ENCODE data around the gene OLFML2B.

Gene OLFML2B

DNA sequence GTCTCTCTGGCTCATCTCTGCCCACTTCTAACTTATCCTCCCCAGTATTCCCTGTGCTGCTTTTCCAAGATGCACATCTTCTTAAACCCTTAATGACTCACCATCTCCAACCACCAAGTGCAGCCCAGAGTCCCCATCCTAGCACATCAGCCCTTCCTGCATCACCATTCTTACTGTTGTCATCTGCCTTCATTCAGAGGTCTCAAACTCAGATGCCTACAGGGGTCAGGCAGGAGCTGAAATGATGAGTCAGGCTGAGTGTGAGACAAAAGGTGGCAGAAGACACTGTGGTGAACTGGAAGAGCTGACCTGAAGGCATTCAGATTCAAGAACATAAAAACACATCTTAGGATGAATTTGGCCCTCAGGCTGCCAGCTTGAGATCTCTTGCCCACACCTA, 34.6 kb downstream of the OLFML2B start:
- DNase-seq: no peak
- no peaks in the 10 kb centered on the region for H3K36me3 ChIP-seq (ENCODE audit: control insufficient read depth in 1 of 2, insufficient read depth in 2 of 2, low read length in 2 of 2)
- H4K8ac ChIP-seq (ENCODE audit: low read depth, low read length): no peak overlapping the region
- no peak overlapping the region for H2BK5ac ChIP-seq (ENCODE audit: low read depth, low read length, poor library complexity)
- H3K4me2 ChIP-seq (ENCODE audit: low read length): no peak overlapping the region
- no peak overlapping the region for H3K27ac ChIP-seq (ENCODE audit: low read depth, low read length)
- H3K4ac ChIP-seq (ENCODE audit: low read depth, low read length): no peak overlapping the region
- no peaks in the 10 kb centered on the region for H3K4me1 ChIP-seq (ENCODE audit: control insufficient read depth in 1 of 2, insufficient read depth in 2 of 2, low read length in 2 of 2)
- peaks cover 3% of the 10 kb centered on the region for H3K9me3 ChIP-seq (ENCODE audit: insufficient read depth, low read depth, low read length)
- no peak overlapping the region for H2BK120ac ChIP-seq (ENCODE audit: insufficient read depth, low read length, poor library complexity)
- H3K18ac ChIP-seq (ENCODE audit: low read length): no peak overlapping the region
- H4K91ac ChIP-seq (ENCODE audit: low read depth, low read length): no peak overlapping the region
- no peak overlapping the region for H4K12ac ChIP-seq (ENCODE audit: low read depth, low read length)
- H2AFZ ChIP-seq (ENCODE audit: insufficient read depth, low read length, poor library complexity): no peak overlapping the region
- no peak overlapping the region for H3K9ac ChIP-seq (ENCODE audit: low read length)
- H2AK5ac ChIP-seq (ENCODE audit: low read length): no peak overlapping the region
- H3K27me3 ChIP-seq (ENCODE audit: insufficient read depth, low read length): no peaks in the 10 kb centered on the region
- no peaks in the 10 kb centered on the region for H3K79me1 ChIP-seq (ENCODE audit: low read length)
- H3K4me3 ChIP-seq (ENCODE audit: low read depth, low read length): no peak overlapping the region
- H3K23ac ChIP-seq (ENCODE audit: low read length): no peak overlapping the region
- no peak overlapping the region for H2BK12ac ChIP-seq (ENCODE audit: low read length)
- H3K79me2 ChIP-seq (ENCODE audit: control insufficient read depth, insufficient read depth, low read length, poor library complexity): no peaks in the 10 kb centered on the region
- H3K14ac ChIP-seq (ENCODE audit: low read length): no peak overlapping the region

DNA sequence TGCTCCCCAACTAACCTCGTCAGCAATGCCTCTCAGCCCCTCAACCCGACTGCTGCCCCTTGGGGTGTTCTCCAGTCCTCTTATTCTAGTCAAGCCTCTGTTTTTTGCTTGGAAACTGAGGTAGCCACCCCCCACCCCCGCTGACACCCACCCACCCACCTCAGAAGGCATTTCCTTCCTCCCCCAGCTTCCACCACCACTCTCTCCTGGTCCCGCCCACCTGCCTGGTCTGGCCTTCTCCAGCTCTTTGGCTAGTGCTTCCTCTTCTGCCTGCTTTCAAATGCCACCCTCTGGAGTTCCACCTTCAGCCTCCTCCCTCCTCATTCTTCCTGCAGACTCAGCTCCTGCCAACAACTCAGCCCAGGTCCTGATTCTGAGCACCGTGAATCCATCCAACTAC, 35.3 kb downstream of the OLFML2B start:
- H3K4ac ChIP-seq (ENCODE audit: low read depth, low read length): no peak overlapping the region
- no peak overlapping the region for H3K14ac ChIP-seq (ENCODE audit: low read length)
- no peak overlapping the region for H3K4me3 ChIP-seq (ENCODE audit: low read depth, low read length)
- H3K9ac ChIP-seq (ENCODE audit: low read length): no peak overlapping the region
- no peak overlapping the region for H3K23ac ChIP-seq (ENCODE audit: low read length)
- no peaks in the 10 kb centered on the region for H3K4me1 ChIP-seq (ENCODE audit: control insufficient read depth in 1 of 2, insufficient read depth in 2 of 2, low read length in 2 of 2)
- peaks cover 5% of the 10 kb centered on the region for H3K9me3 ChIP-seq (ENCODE audit: insufficient read depth, low read depth, low read length)
- H3K36me3 ChIP-seq (ENCODE audit: control insufficient read depth in 1 of 2, insufficient read depth in 2 of 2, low read length in 2 of 2): no peaks in the 10 kb centered on the region
- H2AK5ac ChIP-seq (ENCODE audit: low read length): no peak overlapping the region
- H3K79me1 ChIP-seq (ENCODE audit: low read length): no peaks in the 10 kb centered on the region
- no peaks in the 10 kb centered on the region for H3K79me2 ChIP-seq (ENCODE audit: control insufficient read depth, insufficient read depth, low read length, poor library complexity)
- no peak overlapping the region for H2BK120ac ChIP-seq (ENCODE audit: insufficient read depth, low read length, poor library complexity)
- H3K18ac ChIP-seq (ENCODE audit: low read length): no peak overlapping the region
- WGBS (ENCODE audit: extremely low coverage, insufficient coverage, insufficient read length): no CpG with 5 or more reads among the region's 5 CpGs
- H2BK5ac ChIP-seq (ENCODE audit: low read depth, low read length, poor library complexity): no peak overlapping the region
- H3K27ac ChIP-seq (ENCODE audit: low read depth, low read length): no peak overlapping the region
- DNase-seq: no peak
- H3K27me3 ChIP-seq (ENCODE audit: insufficient read depth, low read length): no peaks in the 10 kb centered on the region
- no peak overlapping the region for H3K4me2 ChIP-seq (ENCODE audit: low read length)
- no peak overlapping the region for H4K91ac ChIP-seq (ENCODE audit: low read depth, low read length)
- no peak overlapping the region for H4K8ac ChIP-seq (ENCODE audit: low read depth, low read length)
- no peak overlapping the region for H2BK12ac ChIP-seq (ENCODE audit: low read length)
- H2AFZ ChIP-seq (ENCODE audit: insufficient read depth, low read length, poor library complexity): no peak overlapping the region
- no peak overlapping the region for H4K12ac ChIP-seq (ENCODE audit: low read depth, low read length)

DNA sequence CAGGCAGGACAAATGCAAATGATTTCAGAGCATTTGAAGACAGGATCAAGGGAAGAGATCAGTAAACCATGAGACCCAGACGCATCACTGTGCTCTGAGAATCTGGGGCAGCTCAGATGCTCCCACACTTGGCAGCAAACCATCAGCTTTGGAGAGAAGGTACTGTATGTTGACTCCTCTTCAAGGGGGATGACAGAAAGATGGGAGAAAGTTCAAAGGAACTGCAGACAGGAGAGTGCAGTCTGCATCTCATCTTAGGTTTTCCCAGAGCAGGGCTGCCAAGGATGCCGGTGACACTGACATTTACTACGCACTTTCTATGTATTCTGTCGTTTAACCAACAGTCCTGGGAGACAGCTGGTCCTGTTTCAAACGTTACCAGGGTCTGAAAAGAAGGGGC, 35.8 kb downstream of the OLFML2B start:
- Histone ChIP-seq H4K12ac (ENCODE audit: low read depth, low read length) (no peak overlapping the region), H2BK120ac (ENCODE audit: insufficient read depth, low read length, poor library complexity) (no peak overlapping the region), H4K8ac (ENCODE audit: low read depth, low read length) (no peak overlapping the region), H3K14ac (ENCODE audit: low read length) (no peak overlapping the region), H3K9me3 (ENCODE audit: insufficient read depth, low read depth, low read length) (peaks cover 5% of the 10 kb centered on the region), H3K79me2 (ENCODE audit: control insufficient read depth, insufficient read depth, low read length, poor library complexity) (no peaks in the 10 kb centered on the region), H3K18ac (ENCODE audit: low read length) (no peak overlapping the region), H2BK5ac (ENCODE audit: low read depth, low read length, poor library complexity) (no peak overlapping the region), H3K4me1 (ENCODE audit: control insufficient read depth in 1 of 2, insufficient read depth in 2 of 2, low read length in 2 of 2) (no peaks in the 10 kb centered on the region), H3K4ac (ENCODE audit: low read depth, low read length) (no peak overlapping the region), H2BK12ac (ENCODE audit: low read length) (no peak overlapping the region), H3K79me1 (ENCODE audit: low read length) (no peaks in the 10 kb centered on the region), H3K4me3 (ENCODE audit: low read depth, low read length) (no peak overlapping the region), H4K91ac (ENCODE audit: low read depth, low read length) (no peak overlapping the region), H3K27me3 (ENCODE audit: insufficient read depth, low read length) (no peaks in the 10 kb centered on the region), H3K36me3 (ENCODE audit: control insufficient read depth in 1 of 2, insufficient read depth in 2 of 2, low read length in 2 of 2) (no peaks in the 10 kb centered on the region), H3K9ac (ENCODE audit: low read length) (no peak overlapping the region), H3K27ac (ENCODE audit: low read depth, low read length) (no peak overlapping the region), H2AFZ (ENCODE audit: insufficient read depth, low read length, poor library complexity) (no peak overlapping the region), H2AK5ac (ENCODE audit: low read length) (no peak overlapping the region), H3K4me2 (ENCODE audit: low read length) (no peak overlapping the region), H3K23ac (ENCODE audit: low read length) (no peak overlapping the region)
- no CpG with 5 or more reads among the region's 5 CpGs for WGBS (ENCODE audit: extremely low coverage, insufficient coverage, insufficient read length)
- DNase-seq: no peak

DNA sequence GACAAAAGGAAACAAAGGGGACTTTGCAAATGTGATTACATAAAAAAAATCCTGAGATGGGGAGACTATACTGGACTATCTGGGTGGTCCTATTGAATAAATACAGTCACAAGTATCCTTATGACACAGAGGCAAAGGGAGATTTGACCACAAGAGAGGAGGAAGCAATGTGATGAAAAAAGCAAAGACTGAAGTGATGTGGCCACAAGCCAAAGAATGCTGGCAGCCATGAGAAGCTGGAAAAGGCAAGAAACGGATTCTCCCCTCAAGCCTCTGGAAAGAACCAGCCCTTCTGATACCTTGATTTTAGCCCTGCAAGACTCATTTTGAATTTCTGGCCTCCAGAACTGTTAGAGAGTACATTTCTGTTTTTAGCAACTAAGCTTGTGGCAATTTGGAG, 36.4 kb downstream of the OLFML2B start:
- Histone ChIP-seq H2AFZ (ENCODE audit: insufficient read depth, low read length, poor library complexity) (no peak overlapping the region), H3K18ac (ENCODE audit: low read length) (no peak overlapping the region), H3K36me3 (ENCODE audit: control insufficient read depth in 1 of 2, insufficient read depth in 2 of 2, low read length in 2 of 2) (no peaks in the 10 kb centered on the region), H3K79me2 (ENCODE audit: control insufficient read depth, insufficient read depth, low read length, poor library complexity) (no peaks in the 10 kb centered on the region), H3K14ac (ENCODE audit: low read length) (no peak overlapping the region), H3K27ac (ENCODE audit: low read depth, low read length) (no peak overlapping the region), H3K79me1 (ENCODE audit: low read length) (no peaks in the 10 kb centered on the region), H3K9me3 (ENCODE audit: insufficient read depth, low read depth, low read length) (peaks cover 5% of the 10 kb centered on the region), H4K12ac (ENCODE audit: low read depth, low read length) (no peak overlapping the region), H4K91ac (ENCODE audit: low read depth, low read length) (no peak overlapping the region), H3K23ac (ENCODE audit: low read length) (no peak overlapping the region), H3K4ac (ENCODE audit: low read depth, low read length) (no peak overlapping the region), H2AK5ac (ENCODE audit: low read length) (no peak overlapping the region), H3K4me3 (ENCODE audit: low read depth, low read length) (no peak overlapping the region), H2BK12ac (ENCODE audit: low read length) (no peak overlapping the region), H3K27me3 (ENCODE audit: insufficient read depth, low read length) (no peaks in the 10 kb centered on the region), H4K8ac (ENCODE audit: low read depth, low read length) (no peak overlapping the region), H2BK120ac (ENCODE audit: insufficient read depth, low read length, poor library complexity) (no peak overlapping the region), H3K4me1 (ENCODE audit: control insufficient read depth in 1 of 2, insufficient read depth in 2 of 2, low read length in 2 of 2) (no peaks in the 10 kb centered on the region), H3K4me2 (ENCODE audit: low read length) (no peak overlapping the region), H2BK5ac (ENCODE audit: low read depth, low read length, poor library complexity) (no peak overlapping the region), H3K9ac (ENCODE audit: low read length) (no peak overlapping the region)
- no peak for DNase-seq
- no CpG with 5 or more reads among the region's 1 CpG for WGBS (ENCODE audit: extremely low coverage, insufficient coverage, insufficient read length)

DNA sequence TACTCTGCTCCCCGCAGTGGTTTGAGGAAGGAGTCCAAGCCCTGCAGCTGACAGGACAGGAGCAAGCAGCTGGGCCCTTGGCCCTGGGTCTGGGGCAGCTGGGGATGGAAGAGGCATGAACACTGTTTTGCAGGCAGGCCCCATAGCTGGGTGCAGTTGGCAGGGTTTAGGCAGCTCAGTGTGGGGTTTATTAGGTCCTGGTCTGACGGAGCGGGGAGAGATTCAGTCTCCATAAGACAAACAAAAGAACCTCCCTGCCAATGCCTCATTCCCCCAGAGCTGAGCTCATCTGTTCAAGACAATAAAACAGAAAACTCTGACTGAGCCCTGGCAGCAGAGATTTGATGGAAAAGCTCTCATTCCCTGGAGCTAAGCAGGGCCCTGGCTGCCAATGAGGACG, 37.3 kb downstream of the OLFML2B start:
- H3K4me2 ChIP-seq (ENCODE audit: low read length): no peak overlapping the region
- H3K14ac ChIP-seq (ENCODE audit: low read length): no peak overlapping the region
- no peak for DNase-seq
- no peak overlapping the region for H4K91ac ChIP-seq (ENCODE audit: low read depth, low read length)
- no peak overlapping the region for H2AK5ac ChIP-seq (ENCODE audit: low read length)
- no peak overlapping the region for H4K12ac ChIP-seq (ENCODE audit: low read depth, low read length)
- H3K23ac ChIP-seq (ENCODE audit: low read length): no peak overlapping the region
- H2BK120ac ChIP-seq (ENCODE audit: insufficient read depth, low read length, poor library complexity): no peak overlapping the region
- H3K27me3 ChIP-seq (ENCODE audit: insufficient read depth, low read length): no peaks in the 10 kb centered on the region
- H2AFZ ChIP-seq (ENCODE audit: insufficient read depth, low read length, poor library complexity): no peak overlapping the region
- no peak overlapping the region for H3K4ac ChIP-seq (ENCODE audit: low read depth, low read length)
- H3K4me3 ChIP-seq (ENCODE audit: low read depth, low read length): no peak overlapping the region
- H3K9me3 ChIP-seq (ENCODE audit: insufficient read depth, low read depth, low read length): peaks cover 5% of the 10 kb centered on the region
- H2BK5ac ChIP-seq (ENCODE audit: low read depth, low read length, poor library complexity): no peak overlapping the region
- no peak overlapping the region for H3K9ac ChIP-seq (ENCODE audit: low read length)
- no peaks in the 10 kb centered on the region for H3K4me1 ChIP-seq (ENCODE audit: control insufficient read depth in 1 of 2, insufficient read depth in 2 of 2, low read length in 2 of 2)
- no peak overlapping the region for H3K27ac ChIP-seq (ENCODE audit: low read depth, low read length)
- H3K18ac ChIP-seq (ENCODE audit: low read length): no peak overlapping the region
- WGBS (ENCODE audit: extremely low coverage, insufficient coverage, insufficient read length): no CpG with 5 or more reads among the region's 4 CpGs
- H3K36me3 ChIP-seq (ENCODE audit: control insufficient read depth in 1 of 2, insufficient read depth in 2 of 2, low read length in 2 of 2): no peaks in the 10 kb centered on the region
- no peak overlapping the region for H2BK12ac ChIP-seq (ENCODE audit: low read length)
- H3K79me2 ChIP-seq (ENCODE audit: control insufficient read depth, insufficient read depth, low read length, poor library complexity): no peaks in the 10 kb centered on the region
- H3K79me1 ChIP-seq (ENCODE audit: low read length): no peaks in the 10 kb centered on the region
- H4K8ac ChIP-seq (ENCODE audit: low read depth, low read length): no peak overlapping the region
